Esophagus squamous epithelium (tissue), 4 donors: ENCODE data around the gene KRT6B.

Experiments
- POLR2A ChIP-seq, 4 donors: fragments of 450-650 bp; IDR thresholded peaks; one replicate each; pipeline ENCODE4 v1.6.1; 2017; ENCODE audit warnings: antibody characterized with exemption in 4 of 4, mild to moderate bottlenecking in 4 of 4, moderate library complexity in 3 of 4
- TF ChIP-seq, protein P1 (sequence below), 6 experiments: fragments of 450-650 bp in 4 of 6; fragments of 200-600 bp in 2 of 6; sonication (generic) in 2 of 6; IDR thresholded peaks; one replicate each; pipeline ENCODE4 v1.5.1; 2016 to 2019; ENCODE audit warnings: antibody characterized with exemption in 6 of 6, mild to moderate bottlenecking in 4 of 6, moderate library complexity in 4 of 6

DNA sequence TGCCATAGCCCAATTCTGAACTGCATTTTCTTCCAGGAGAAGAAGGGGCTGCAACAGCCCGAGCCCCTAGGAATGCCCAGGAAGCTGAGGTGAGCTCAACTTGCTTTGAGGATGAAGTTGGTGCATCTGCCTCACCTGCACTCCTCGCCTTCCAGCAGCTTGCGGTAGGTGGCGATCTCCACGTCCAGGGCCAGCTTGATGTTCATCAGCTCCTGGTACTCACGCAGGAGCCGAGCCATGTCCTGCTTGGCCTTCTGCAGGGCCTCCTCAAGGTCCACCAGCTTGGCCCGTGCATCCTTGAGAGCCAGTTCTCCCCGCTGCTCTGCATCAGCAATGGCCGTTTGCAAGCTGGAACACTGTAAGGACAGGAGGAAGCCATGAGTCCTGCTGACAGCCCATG, 23.8 kb downstream of the KRT6B start:
- TF ChIP-seq, protein P1, sequence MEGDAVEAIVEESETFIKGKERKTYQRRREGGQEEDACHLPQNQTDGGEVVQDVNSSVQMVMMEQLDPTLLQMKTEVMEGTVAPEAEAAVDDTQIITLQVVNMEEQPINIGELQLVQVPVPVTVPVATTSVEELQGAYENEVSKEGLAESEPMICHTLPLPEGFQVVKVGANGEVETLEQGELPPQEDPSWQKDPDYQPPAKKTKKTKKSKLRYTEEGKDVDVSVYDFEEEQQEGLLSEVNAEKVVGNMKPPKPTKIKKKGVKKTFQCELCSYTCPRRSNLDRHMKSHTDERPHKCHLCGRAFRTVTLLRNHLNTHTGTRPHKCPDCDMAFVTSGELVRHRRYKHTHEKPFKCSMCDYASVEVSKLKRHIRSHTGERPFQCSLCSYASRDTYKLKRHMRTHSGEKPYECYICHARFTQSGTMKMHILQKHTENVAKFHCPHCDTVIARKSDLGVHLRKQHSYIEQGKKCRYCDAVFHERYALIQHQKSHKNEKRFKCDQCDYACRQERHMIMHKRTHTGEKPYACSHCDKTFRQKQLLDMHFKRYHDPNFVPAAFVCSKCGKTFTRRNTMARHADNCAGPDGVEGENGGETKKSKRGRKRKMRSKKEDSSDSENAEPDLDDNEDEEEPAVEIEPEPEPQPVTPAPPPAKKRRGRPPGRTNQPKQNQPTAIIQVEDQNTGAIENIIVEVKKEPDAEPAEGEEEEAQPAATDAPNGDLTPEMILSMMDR (IDR thresholded peaks at IDR 0.05), result no peak
- no peak for TF ChIP-seq POLR2A (IDR thresholded peaks at IDR 0.05)
